Mucosa of stomach (tissue), 1 donor: Measurements from ENCODE around the gene FBXO10.

Source experiments
- H3K27me3 ChIP-seq: one replicate; pipeline ENCODE4 v1.7.0; 2013; ENCODE audit warnings: mild to moderate bottlenecking, low read length; ENCODE audit not compliant: control insufficient read depth, insufficient read depth
- H3K36me3 ChIP-seq: one replicate; pipeline ENCODE4 v1.7.0; 2013; ENCODE audit warnings: low read length; ENCODE audit not compliant: control insufficient read depth, insufficient read depth
- H3K4me1 ChIP-seq: one replicate; pipeline ENCODE4 v1.7.0; 2013; ENCODE audit warnings: mild to moderate bottlenecking, low read length; ENCODE audit not compliant: control insufficient read depth, insufficient read depth
- H3K4me3 ChIP-seq: one replicate; pipeline ENCODE4 v1.7.0; 2013; ENCODE audit warnings: low read length
- H3K9ac ChIP-seq: one replicate; pipeline ENCODE4 v1.7.0; 2013; ENCODE audit warnings: mild to moderate bottlenecking, low read length, moderate library complexity
- H3K9me3 ChIP-seq: one replicate; pipeline ENCODE4 v1.7.0; 2013; ENCODE audit warnings: mild to moderate bottlenecking, low read length, moderate library complexity; ENCODE audit not compliant: control insufficient read depth
- donor health status: Pancreatic carcinoma.

Gene FBXO10

GRCh38 chr9:37559855-37560592 is 16.2 kb downstream of the FBXO10 start:
- H3K27me3 ChIP-seq = no peaks in the 10 kb centered on the region
- H3K36me3 ChIP-seq = no peaks in the 10 kb centered on the region
- no peak overlapping the region for H3K4me3 ChIP-seq
- no peak overlapping the region for H3K9ac ChIP-seq
- H3K4me1 ChIP-seq = no peaks in the 10 kb centered on the region
- H3K9me3 ChIP-seq = no peaks in the 10 kb centered on the region

GRCh38 chr9:37559125-37559524 is 17.1 kb downstream of the FBXO10 start:
- no peaks in the 10 kb centered on the region for H3K9me3 ChIP-seq
- no peaks in the 10 kb centered on the region for H3K4me1 ChIP-seq
- no peaks in the 10 kb centered on the region for H3K36me3 ChIP-seq
- no peak overlapping the region for H3K9ac ChIP-seq
- no peak overlapping the region for H3K4me3 ChIP-seq
- H3K27me3 ChIP-seq = no peaks in the 10 kb centered on the region

- no peaks in the 10 kb centered on the region for H3K9me3 ChIP-seq
Observed at GRCh38 chr9:37555786-37556185, 20.4 kb downstream of the FBXO10 start.

GRCh38 chr9:37554318-37554717 is 21.9 kb downstream of the FBXO10 start:
- no peaks in the 10 kb centered on the region for H3K9me3 ChIP-seq
- H3K36me3 ChIP-seq = no peaks in the 10 kb centered on the region
- no peaks in the 10 kb centered on the region for H3K4me1 ChIP-seq
- no peaks in the 10 kb centered on the region for H3K27me3 ChIP-seq
- H3K4me3 ChIP-seq = no peak overlapping the region
- no peak overlapping the region for H3K9ac ChIP-seq

More at GRCh38 chr9:37555786-37556185, 20.4 kb downstream of the FBXO10 start:
- no peak overlapping the region for H3K4me3 ChIP-seq
- H3K9ac ChIP-seq = no peak overlapping the region
- no peaks in the 10 kb centered on the region for H3K4me1 ChIP-seq
- H3K36me3 ChIP-seq = no peaks in the 10 kb centered on the region
- H3K27me3 ChIP-seq = no peaks in the 10 kb centered on the region

GRCh38 chr9:37551888-37552287 is 24.3 kb downstream of the FBXO10 start:
- Histone ChIP-seq H3K27me3 (no peaks in the 10 kb centered on the region), H3K4me3 (no peak overlapping the region), H3K4me1 (no peaks in the 10 kb centered on the region), H3K9ac (no peak overlapping the region), H3K9me3 (no peaks in the 10 kb centered on the region), H3K36me3 (no peaks in the 10 kb centered on the region)

- Histone ChIP-seq H3K27me3 (no peaks in the 10 kb centered on the region), H3K4me3 (no peak overlapping the region), H3K4me1 (no peaks in the 10 kb centered on the region)
Observed at GRCh38 chr9:37551468-37551867, 24.7 kb downstream of the FBXO10 start.

GRCh38 chr9:37550781-37551180 is 25.4 kb downstream of the FBXO10 start:
- H3K36me3 ChIP-seq = no peaks in the 10 kb centered on the region
- no peaks in the 10 kb centered on the region for H3K27me3 ChIP-seq
- no peak overlapping the region for H3K4me3 ChIP-seq
- H3K9me3 ChIP-seq = no peaks in the 10 kb centered on the region
- H3K9ac ChIP-seq = no peak overlapping the region
- H3K4me1 ChIP-seq = no peaks in the 10 kb centered on the region

More at GRCh38 chr9:37551468-37551867, 24.7 kb downstream of the FBXO10 start:
- Histone ChIP-seq H3K9me3 (no peaks in the 10 kb centered on the region), H3K36me3 (no peaks in the 10 kb centered on the region), H3K9ac (no peak overlapping the region)

GRCh38 chr9:37549527-37549926 is 26.7 kb downstream of the FBXO10 start:
- Histone ChIP-seq H3K4me3 (no peak overlapping the region), H3K9ac (no peak overlapping the region), H3K27me3 (no peaks in the 10 kb centered on the region), H3K9me3 (no peaks in the 10 kb centered on the region), H3K36me3 (no peaks in the 10 kb centered on the region), H3K4me1 (no peaks in the 10 kb centered on the region)

GRCh38 chr9:37547328-37547878 is 28.8 kb downstream of the FBXO10 start:
- H3K36me3 ChIP-seq = no peaks in the 10 kb centered on the region
- H3K27me3 ChIP-seq = no peaks in the 10 kb centered on the region
- no peak overlapping the region for H3K4me3 ChIP-seq
- H3K4me1 ChIP-seq = no peaks in the 10 kb centered on the region
- H3K9ac ChIP-seq = no peak overlapping the region
- no peaks in the 10 kb centered on the region for H3K9me3 ChIP-seq

GRCh38 chr9:37543468-37543867 is 32.7 kb downstream of the FBXO10 start:
- H3K4me3 ChIP-seq = no peak overlapping the region
- no peaks in the 10 kb centered on the region for H3K27me3 ChIP-seq
- H3K9me3 ChIP-seq = no peaks in the 10 kb centered on the region
- H3K36me3 ChIP-seq = no peaks in the 10 kb centered on the region
- peaks cover 11% of the 10 kb centered on the region for H3K4me1 ChIP-seq
- no peak overlapping the region for H3K9ac ChIP-seq

- Histone ChIP-seq H3K9me3 (no peaks in the 10 kb centered on the region), H3K9ac (no peak overlapping the region), H3K4me1 (peaks cover 11% of the 10 kb centered on the region), H3K36me3 (no peaks in the 10 kb centered on the region), H3K27me3 (no peaks in the 10 kb centered on the region), H3K4me3 (no peak overlapping the region)
Observed at GRCh38 chr9:37542895-37543294, 33.3 kb downstream of the FBXO10 start.

- no peaks in the 10 kb centered on the region for H3K9me3 ChIP-seq
- no peak overlapping the region for H3K4me3 ChIP-seq
- no peak overlapping the region for H3K9ac ChIP-seq
- H3K4me1 ChIP-seq = peaks cover 11% of the 10 kb centered on the region
- H3K36me3 ChIP-seq = no peaks in the 10 kb centered on the region
- no peaks in the 10 kb centered on the region for H3K27me3 ChIP-seq
Observed at GRCh38 chr9:37542488-37542887, 33.7 kb downstream of the FBXO10 start.
